ENCODE results near the gene RNF169.

DNA sequence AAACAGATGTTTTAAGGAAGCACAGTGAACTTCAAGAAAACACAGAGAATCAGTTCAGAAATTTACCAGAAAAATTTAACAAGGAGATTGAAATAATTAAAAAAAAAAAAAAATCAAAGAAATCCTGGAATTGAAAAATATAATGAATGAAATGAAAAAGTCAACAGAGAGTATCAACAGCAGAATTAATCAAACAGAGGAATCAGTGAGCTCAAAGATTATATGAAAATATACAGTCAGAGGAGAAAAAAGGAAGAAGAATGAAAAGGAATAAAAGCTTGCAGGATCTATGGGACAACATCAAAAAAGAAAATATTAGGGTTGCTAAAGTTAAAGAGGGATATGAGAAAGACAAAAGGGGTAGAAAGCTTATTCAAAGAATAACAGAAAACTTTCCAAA lies 117.9 kb downstream of the RNF169 start:
- TF ChIP-seq RNF2 (IDR thresholded peaks at IDR 0.05; ENCODE audit: borderline replicate concordance, low read depth, low read length, missing control alignments, poor library complexity, severe bottlenecking), result no peak
- TF ChIP-seq EP300 (IDR thresholded peaks at IDR 0.05; ENCODE audit: borderline replicate concordance in 1 of 2, low read depth in 2 of 2, low read length in 2 of 2), result no peak
- no peak for TF ChIP-seq RAD21 (IDR thresholded peaks at IDR 0.05 in 1 of 2, conservative IDR thresholded peaks at IDR 0.05 in 1 of 2; ENCODE audit: low read depth in 2 of 2, low read length in 2 of 2)
- TF ChIP-seq POU5F1 (IDR thresholded peaks at IDR 0.05; ENCODE audit: low read depth, low read length), result no peak
- no peak for TF ChIP-seq SIN3A (conservative IDR thresholded peaks at IDR 0.05 in 1 of 2, IDR thresholded peaks at IDR 0.05 in 1 of 2; ENCODE audit: low read depth in 1 of 2, low read length in 2 of 2)
- TF ChIP-seq, protein P1, sequence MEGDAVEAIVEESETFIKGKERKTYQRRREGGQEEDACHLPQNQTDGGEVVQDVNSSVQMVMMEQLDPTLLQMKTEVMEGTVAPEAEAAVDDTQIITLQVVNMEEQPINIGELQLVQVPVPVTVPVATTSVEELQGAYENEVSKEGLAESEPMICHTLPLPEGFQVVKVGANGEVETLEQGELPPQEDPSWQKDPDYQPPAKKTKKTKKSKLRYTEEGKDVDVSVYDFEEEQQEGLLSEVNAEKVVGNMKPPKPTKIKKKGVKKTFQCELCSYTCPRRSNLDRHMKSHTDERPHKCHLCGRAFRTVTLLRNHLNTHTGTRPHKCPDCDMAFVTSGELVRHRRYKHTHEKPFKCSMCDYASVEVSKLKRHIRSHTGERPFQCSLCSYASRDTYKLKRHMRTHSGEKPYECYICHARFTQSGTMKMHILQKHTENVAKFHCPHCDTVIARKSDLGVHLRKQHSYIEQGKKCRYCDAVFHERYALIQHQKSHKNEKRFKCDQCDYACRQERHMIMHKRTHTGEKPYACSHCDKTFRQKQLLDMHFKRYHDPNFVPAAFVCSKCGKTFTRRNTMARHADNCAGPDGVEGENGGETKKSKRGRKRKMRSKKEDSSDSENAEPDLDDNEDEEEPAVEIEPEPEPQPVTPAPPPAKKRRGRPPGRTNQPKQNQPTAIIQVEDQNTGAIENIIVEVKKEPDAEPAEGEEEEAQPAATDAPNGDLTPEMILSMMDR (IDR thresholded peaks at IDR 0.05; ENCODE audit: control extremely low read depth in 1 of 3, insufficient read depth in 1 of 3, low read depth in 1 of 3, low read length in 3 of 3), result no peak

All from H1 (cell line).